T-helper 22 cell (primary cell): ENCODE results near the gene SLC35B3.
"Not testable (repeated sequence)": the region's sequence is repeated elsewhere in the genome, so short reads cannot be mapped to it uniquely, and the experiment has no call there.

Experiments used
- DNase-seq: peaks from one replicate; pipeline ENCODE4 v3.0.0-alpha.2; 2020; ENCODE audit warnings: low read depth

The SLC35B3 gene

DNA sequence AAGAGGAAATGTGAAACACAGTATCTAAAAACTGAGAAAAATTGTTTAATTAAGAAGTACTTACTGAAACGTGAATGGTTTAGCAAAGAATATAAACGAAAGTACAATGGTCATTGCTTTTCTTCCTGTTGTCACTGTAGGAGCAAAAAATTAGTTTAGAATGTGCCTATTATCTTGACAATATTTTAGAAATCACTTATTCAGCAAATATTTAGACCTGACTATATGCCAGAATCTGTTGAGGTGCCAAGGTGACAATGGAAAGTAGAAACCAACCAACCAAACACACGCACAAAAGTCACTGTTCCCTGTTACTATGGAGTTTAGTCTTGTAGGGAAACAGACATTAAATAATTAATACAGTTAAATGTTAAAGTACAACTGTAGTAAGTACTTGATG, 20.5 kb downstream of the SLC35B3 start:
- DNase-seq = no peak

DNA sequence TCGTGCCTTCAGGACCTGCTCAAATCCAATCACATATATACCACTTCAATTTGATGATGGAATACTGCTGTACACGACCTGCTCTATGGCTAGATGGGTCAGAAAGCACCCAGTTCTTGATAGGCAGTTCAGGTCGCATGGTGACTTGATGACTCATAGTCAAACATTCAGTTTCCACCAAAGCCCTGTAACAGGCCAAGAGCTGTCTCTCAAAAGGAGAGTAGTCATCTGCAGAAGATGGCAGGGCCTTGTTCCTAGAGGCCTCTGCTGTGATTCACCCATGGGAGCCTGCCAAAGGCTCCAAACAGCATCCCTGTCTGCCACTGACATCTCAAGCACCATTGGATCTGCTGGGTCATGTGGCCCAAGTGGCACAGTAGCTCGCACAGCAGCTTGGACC, 29.4 kb downstream of the SLC35B3 start:
- not testable (repeated sequence) for DNase-seq

DNA sequence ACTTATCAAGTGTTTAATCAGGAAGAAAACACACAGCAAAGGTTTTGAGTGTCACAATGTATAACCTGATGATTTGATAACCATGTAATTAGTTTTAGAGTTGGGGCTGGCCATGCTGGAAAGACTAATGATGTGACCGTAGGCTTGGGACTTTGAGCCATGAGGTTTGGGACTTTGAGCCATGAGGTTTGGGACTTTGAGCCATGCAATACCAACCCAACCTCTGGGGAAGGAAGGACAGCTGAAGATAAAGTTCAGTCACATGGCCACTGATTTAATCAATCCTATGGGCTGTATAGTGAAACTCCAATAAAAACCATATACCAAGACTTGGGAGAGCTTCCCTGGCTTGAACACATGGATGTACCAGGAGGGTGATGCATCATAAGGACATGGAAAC, 32.8 kb downstream of the SLC35B3 start:
- no peak for DNase-seq

DNA sequence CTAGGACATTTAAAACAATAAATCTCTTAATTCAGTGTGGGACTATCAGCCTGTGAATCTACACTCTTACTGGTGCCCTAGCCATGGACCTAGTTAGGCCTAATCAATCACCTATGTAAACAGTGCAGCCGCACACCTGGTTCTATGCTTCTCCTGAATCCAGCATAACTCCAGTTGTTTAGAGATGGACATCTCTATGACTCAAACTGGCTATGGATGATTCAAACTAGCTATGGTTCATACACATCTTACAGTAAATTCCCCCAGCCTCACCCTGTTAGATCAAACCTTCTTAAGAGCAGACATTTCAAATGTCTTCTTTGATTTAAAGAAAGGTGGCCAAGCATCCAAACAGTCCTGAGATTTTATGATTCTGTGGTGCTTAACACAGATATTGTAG, 34.7 kb downstream of the SLC35B3 start:
- DNase-seq = no peak

DNA sequence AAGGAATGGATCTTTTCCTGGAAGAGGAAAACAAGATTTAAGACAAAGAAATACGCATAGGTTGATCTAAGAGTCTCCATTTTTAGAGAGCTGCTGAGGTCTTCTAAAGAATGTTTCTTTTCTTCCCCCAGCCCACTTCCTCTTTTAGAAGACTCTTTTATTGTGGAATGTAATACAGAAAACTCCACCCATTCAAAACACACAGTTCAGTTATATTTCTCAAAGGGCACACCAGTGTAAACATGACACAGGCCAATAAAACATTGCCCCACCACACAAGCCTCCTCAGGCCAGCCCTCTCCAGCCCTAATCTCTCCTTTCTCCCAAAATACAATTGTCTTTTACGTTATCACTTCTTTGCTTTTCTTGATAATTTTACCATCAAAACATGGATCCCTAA, 42.8 kb downstream of the SLC35B3 start:
- DNase-seq = no peak

DNA sequence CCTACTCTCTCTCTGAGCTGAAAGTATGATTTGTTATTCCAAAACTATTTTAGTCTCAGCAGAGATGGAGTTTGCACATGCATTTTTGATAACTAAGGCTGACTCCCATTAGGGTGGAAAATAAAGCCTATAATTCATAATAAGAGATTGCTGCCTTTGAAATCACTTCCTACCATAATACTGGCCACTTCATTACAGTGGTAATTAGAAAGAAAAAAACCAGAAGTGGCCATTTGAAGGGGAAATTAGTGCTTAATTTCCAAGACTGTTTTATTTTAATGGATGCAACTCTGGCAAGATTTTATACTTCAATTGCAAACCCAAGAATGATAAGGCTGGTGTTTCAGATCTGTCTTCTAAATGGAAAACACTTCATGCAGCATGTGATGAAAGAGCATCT, 43.4 kb downstream of the SLC35B3 start:
- no peak for DNase-seq

DNA sequence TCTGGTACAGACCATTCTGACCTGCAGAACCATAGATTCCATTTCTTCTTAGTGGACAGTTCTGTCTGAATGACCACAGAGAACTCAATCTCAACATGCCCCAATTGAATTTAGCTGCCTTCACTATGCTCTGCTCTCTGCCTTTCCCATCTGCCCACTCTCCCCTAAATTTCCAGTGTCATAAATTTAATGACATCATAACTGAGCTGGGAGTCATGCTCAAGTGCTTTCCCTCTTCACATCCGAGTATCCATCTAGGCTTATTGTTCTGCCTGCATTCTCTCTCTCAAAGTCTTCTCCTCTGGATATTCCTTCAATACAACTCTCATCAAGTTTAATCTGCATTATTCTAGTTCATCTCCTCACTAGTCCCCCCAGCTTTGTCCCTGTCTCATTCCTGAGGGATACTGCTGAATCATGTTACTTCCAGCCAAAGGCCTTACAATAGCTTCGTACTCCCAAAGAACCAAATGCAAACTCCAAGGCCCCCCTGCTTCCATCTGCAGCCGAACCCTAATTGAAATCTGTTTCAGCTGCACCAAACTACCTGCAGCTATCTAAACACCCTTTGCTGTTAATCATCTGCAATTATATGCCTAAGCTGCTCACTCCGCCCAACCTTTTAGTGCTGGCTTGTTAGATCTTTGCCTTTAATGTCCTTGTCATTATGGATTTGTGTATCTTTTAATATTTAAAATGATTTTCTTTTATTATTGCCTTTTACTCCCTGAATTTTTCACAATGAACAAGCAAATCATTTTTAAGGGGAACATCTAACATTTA, 46.1 kb downstream of the SLC35B3 start:
- DNase-seq = no peak

DNA sequence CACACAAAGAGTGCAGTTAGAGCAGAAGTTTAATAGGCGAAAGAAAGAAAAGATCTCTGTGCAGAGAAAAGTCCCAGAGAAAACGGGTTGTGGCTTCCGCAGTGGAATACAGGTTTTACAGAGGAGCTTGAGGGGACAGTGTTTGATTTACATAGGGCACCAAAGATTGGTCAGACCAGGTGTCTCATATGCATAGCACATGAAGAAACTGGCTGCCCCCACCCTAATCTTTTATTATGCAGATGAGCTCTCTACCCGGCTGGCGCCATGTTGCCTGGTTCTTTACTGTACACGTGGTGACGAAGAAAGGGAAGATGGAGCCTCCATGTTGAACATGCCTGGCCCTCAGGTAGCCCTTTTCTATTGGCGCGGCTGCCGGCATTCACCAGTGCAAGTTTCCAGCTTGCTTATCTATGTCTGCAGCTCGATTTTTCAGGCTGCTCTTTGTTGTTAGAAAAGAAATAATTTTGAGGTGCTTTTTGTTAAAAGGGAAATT, 47.4 kb downstream of the SLC35B3 start:
- no peak for DNase-seq

DNA sequence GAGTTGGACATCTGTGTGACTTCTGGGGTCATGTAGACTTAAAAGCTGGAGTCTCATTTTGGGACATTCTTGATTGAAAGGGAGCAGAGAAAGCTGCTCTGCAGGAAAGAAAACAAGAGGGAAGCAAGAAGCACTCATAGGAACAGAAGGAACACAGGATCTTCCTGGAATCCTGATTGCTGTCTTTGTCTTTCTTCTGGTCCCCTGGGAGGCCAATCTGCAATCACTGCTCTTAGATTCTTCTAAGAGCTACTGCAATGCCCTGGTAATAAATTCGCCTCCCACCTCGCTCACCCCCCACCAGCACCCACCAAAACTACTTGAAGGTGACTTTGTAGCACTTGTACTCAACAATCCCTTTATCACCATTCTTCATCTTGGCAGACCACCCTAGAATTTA, 51.8 kb downstream of the SLC35B3 start:
- DNase-seq = no peak

DNA sequence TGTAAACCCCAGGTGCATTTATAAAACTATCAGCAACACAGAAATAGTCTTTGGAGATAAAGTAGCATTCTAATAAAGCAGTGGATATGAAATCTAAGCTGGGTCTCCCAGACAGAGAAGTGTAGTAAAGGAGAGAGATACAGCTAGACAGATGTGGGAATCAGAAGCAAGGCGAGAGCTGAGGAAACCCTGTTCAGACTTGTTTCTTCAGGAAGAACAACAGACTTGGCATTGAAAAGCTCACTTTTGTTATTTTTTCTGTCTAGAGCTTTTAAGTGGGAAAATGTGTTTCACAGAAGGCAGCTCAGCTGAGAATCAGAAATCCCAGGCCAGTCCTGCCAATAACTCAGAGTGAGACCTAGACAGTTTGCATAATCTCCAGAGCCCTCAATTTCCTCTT, 52.9 kb downstream of the SLC35B3 start:
- no peak for DNase-seq

DNA sequence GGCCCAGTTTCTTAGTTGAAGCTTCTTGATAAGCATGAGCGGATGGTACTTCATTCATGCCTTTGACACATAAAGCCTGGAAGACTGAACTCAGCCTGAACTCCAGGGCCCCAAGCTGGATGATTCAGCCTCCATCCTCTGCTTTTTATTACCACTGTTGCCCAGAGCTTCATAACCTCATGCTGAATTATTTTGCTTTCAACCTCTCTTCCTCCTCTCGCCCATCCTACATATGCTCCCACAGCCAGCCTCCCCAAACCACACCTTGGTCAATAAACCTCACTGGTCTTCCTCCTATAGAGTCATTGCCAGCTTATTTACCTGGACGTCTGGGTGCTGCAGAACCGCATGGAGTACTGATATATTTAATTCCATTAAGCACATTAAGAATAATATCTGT, 59.4 kb downstream of the SLC35B3 start:
- DNase-seq = no peak
